ENCODE data around the gene NLGN1.

Gene NLGN1

DNA sequence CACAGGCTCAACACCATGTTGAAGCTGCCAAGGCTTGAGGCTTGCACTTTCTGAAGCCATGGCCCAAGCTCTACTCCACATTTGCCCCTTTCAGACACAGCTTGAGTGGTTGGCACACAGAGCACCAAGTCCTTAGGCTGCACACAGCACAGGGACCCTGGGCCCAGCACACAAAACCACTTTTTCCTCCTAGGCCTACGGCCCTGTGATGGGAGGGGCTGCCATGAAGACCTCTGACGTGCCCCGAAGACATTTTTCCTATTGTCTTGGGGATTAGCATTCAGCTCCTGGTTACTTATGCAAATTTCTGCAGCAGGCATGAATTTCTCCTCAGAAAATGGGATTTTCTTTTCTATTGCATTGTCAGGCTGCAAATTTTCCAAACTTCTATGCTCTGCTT lies 445.5 kb downstream of the NLGN1 start:
- Histone ChIP-seq H4K12ac (ENCODE audit: low read depth, low read length) (no peak overlapping the region), H3K27me3 (ENCODE audit: insufficient read depth, low read length) (no peaks in the 10 kb centered on the region), H3K23ac (ENCODE audit: low read length) (no peak overlapping the region), H3K4me3 (ENCODE audit: low read depth, low read length) (no peak overlapping the region), H4K8ac (ENCODE audit: low read depth, low read length) (no peak overlapping the region), H2BK120ac (ENCODE audit: insufficient read depth, low read length, poor library complexity) (no peak overlapping the region), H3K36me3 (ENCODE audit: control insufficient read depth in 1 of 2, insufficient read depth in 2 of 2, low read length in 2 of 2) (no peaks in the 10 kb centered on the region), H2BK12ac (ENCODE audit: low read length) (no peak overlapping the region), H3K79me1 (ENCODE audit: low read length) (no peaks in the 10 kb centered on the region), H2AK5ac (ENCODE audit: low read length) (no peak overlapping the region), H4K91ac (ENCODE audit: low read depth, low read length) (no peak overlapping the region), H2AFZ (ENCODE audit: insufficient read depth, low read length, poor library complexity) (no peak overlapping the region), H3K9ac (ENCODE audit: low read length) (no peak overlapping the region), H3K27ac (ENCODE audit: low read depth, low read length) (no peak overlapping the region), H3K4me1 (ENCODE audit: control insufficient read depth in 1 of 2, insufficient read depth in 2 of 2, low read length in 2 of 2) (no peaks in the 10 kb centered on the region), H3K14ac (ENCODE audit: low read length) (no peak overlapping the region), H3K9me3 (ENCODE audit: insufficient read depth, low read depth, low read length) (no peaks in the 10 kb centered on the region), H3K79me2 (ENCODE audit: control insufficient read depth, insufficient read depth, low read length, poor library complexity) (no peaks in the 10 kb centered on the region), H3K4ac (ENCODE audit: low read depth, low read length) (no peak overlapping the region), H3K18ac (ENCODE audit: low read length) (no peak overlapping the region), H2BK5ac (ENCODE audit: low read depth, low read length, poor library complexity) (no peak overlapping the region), H3K4me2 (ENCODE audit: low read length) (no peak overlapping the region)
- no CpG with 5 or more reads among the region's 3 CpGs for WGBS (ENCODE audit: extremely low coverage, insufficient coverage, insufficient read length)
- DNase-seq: no peak

DNA sequence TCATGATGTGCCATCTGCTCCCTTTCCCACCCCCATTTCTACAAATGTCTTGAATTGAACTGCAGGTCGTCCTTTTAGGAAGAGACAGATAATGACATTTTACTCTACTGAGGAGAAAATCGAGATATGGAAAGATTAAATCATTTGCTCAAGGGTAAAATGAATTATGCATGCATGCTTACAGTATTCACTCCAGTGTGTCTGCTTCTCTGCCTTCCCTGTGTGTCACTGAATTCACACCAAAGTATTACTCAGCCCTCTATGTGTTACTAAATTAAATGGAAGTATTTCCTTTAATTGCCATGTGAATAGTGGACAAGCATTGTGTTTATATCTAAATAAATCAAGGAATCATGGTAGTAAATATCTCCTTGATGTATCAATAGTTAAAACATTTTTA lies 449.0 kb downstream of the NLGN1 start:
- no peak overlapping the region for H3K27ac ChIP-seq (ENCODE audit: low read depth, low read length)
- no peak overlapping the region for H2AFZ ChIP-seq (ENCODE audit: insufficient read depth, low read length, poor library complexity)
- no peaks in the 10 kb centered on the region for H3K79me2 ChIP-seq (ENCODE audit: control insufficient read depth, insufficient read depth, low read length, poor library complexity)
- H3K14ac ChIP-seq (ENCODE audit: low read length): no peak overlapping the region
- no peak overlapping the region for H2BK12ac ChIP-seq (ENCODE audit: low read length)
- no CpG with 5 or more reads among the region's 2 CpGs for WGBS (ENCODE audit: extremely low coverage, insufficient coverage, insufficient read length)
- H3K79me1 ChIP-seq (ENCODE audit: low read length): no peaks in the 10 kb centered on the region
- H3K4ac ChIP-seq (ENCODE audit: low read depth, low read length): no peak overlapping the region
- peak in 1 of 2 donors; percentile 2 for DNase-seq
- H3K27me3 ChIP-seq (ENCODE audit: insufficient read depth, low read length): no peaks in the 10 kb centered on the region
- H3K4me2 ChIP-seq (ENCODE audit: low read length): no peak overlapping the region
- no peak overlapping the region for H4K91ac ChIP-seq (ENCODE audit: low read depth, low read length)
- H3K4me1 ChIP-seq (ENCODE audit: control insufficient read depth in 1 of 2, insufficient read depth in 2 of 2, low read length in 2 of 2): no peaks in the 10 kb centered on the region
- no peaks in the 10 kb centered on the region for H3K36me3 ChIP-seq (ENCODE audit: control insufficient read depth in 1 of 2, insufficient read depth in 2 of 2, low read length in 2 of 2)
- H3K23ac ChIP-seq (ENCODE audit: low read length): no peak overlapping the region
- no peak overlapping the region for H3K4me3 ChIP-seq (ENCODE audit: low read depth, low read length)
- no peak overlapping the region for H2BK120ac ChIP-seq (ENCODE audit: insufficient read depth, low read length, poor library complexity)
- H3K18ac ChIP-seq (ENCODE audit: low read length): no peak overlapping the region
- no peak overlapping the region for H4K12ac ChIP-seq (ENCODE audit: low read depth, low read length)
- no peak overlapping the region for H2AK5ac ChIP-seq (ENCODE audit: low read length)
- no peak overlapping the region for H2BK5ac ChIP-seq (ENCODE audit: low read depth, low read length, poor library complexity)
- H4K8ac ChIP-seq (ENCODE audit: low read depth, low read length): no peak overlapping the region
- no peak overlapping the region for H3K9ac ChIP-seq (ENCODE audit: low read length)
- H3K9me3 ChIP-seq (ENCODE audit: insufficient read depth, low read depth, low read length): no peaks in the 10 kb centered on the region

DNA sequence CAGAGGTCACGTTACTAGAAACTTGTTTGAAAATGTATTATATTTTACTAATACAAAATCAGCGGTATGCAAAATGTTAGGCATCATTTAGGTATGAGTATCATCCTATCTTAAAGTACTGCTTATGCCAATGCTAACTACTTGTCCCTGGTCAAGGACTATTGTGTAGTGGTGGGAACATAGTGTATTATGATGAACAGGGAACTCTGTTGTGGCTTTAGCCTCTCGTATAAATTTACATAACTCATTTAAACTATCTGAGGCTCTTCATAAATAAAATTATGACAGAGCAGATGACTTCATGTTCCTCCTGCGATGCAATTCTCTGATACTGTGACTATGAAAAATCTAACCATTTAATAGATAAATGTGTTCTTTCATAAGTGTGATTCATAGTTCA lies 451.9 kb downstream of the NLGN1 start:
- Histone ChIP-seq H3K4ac (ENCODE audit: low read depth, low read length) (no peak overlapping the region), H3K18ac (ENCODE audit: low read length) (no peak overlapping the region), H4K8ac (ENCODE audit: low read depth, low read length) (no peak overlapping the region), H3K27ac (ENCODE audit: low read depth, low read length) (no peak overlapping the region), H3K4me3 (ENCODE audit: low read depth, low read length) (no peak overlapping the region), H3K4me2 (ENCODE audit: low read length) (no peak overlapping the region), H3K79me1 (ENCODE audit: low read length) (no peaks in the 10 kb centered on the region), H4K12ac (ENCODE audit: low read depth, low read length) (no peak overlapping the region), H2BK120ac (ENCODE audit: insufficient read depth, low read length, poor library complexity) (no peak overlapping the region), H2AK5ac (ENCODE audit: low read length) (no peak overlapping the region), H3K14ac (ENCODE audit: low read length) (no peak overlapping the region), H3K4me1 (ENCODE audit: control insufficient read depth in 1 of 2, insufficient read depth in 2 of 2, low read length in 2 of 2) (no peaks in the 10 kb centered on the region), H3K9ac (ENCODE audit: low read length) (no peak overlapping the region), H3K27me3 (ENCODE audit: insufficient read depth, low read length) (no peaks in the 10 kb centered on the region), H3K9me3 (ENCODE audit: insufficient read depth, low read depth, low read length) (no peaks in the 10 kb centered on the region), H2BK12ac (ENCODE audit: low read length) (no peak overlapping the region), H3K36me3 (ENCODE audit: control insufficient read depth in 1 of 2, insufficient read depth in 2 of 2, low read length in 2 of 2) (no peaks in the 10 kb centered on the region), H3K79me2 (ENCODE audit: control insufficient read depth, insufficient read depth, low read length, poor library complexity) (no peaks in the 10 kb centered on the region), H4K91ac (ENCODE audit: low read depth, low read length) (no peak overlapping the region), H2AFZ (ENCODE audit: insufficient read depth, low read length, poor library complexity) (no peak overlapping the region), H3K23ac (ENCODE audit: low read length) (no peak overlapping the region), H2BK5ac (ENCODE audit: low read depth, low read length, poor library complexity) (no peak overlapping the region)
- no CpG with 5 or more reads among the region's 4 CpGs for WGBS (ENCODE audit: extremely low coverage, insufficient coverage, insufficient read length)
- DNase-seq: no peak

DNA sequence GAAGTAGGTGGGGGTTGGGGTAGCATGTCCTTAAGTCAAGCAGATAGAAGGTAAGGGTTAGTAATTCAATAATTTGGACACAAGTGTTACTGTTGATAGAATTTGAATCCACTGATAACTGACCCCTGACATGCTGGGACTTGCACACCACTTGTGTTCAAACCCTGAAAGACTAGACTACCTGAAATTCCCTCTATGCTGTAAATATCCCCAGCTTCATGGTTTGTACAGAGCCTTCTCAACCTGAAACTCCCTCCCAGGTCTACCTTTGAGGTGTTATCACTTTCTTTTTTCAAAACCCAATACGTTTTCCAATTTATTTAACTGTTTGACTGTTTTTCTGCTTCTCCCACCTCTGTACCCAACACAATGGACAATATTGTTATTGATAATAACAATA lies 459.6 kb downstream of the NLGN1 start:
- H3K79me2 ChIP-seq (ENCODE audit: control insufficient read depth, insufficient read depth, low read length, poor library complexity): no peaks in the 10 kb centered on the region
- no peak overlapping the region for H2BK12ac ChIP-seq (ENCODE audit: low read length)
- H4K8ac ChIP-seq (ENCODE audit: low read depth, low read length): no peak overlapping the region
- H3K27ac ChIP-seq (ENCODE audit: low read depth, low read length): no peak overlapping the region
- no peak for DNase-seq
- H3K4me1 ChIP-seq (ENCODE audit: control insufficient read depth in 1 of 2, insufficient read depth in 2 of 2, low read length in 2 of 2): no peaks in the 10 kb centered on the region
- no peak overlapping the region for H3K18ac ChIP-seq (ENCODE audit: low read length)
- no peak overlapping the region for H4K12ac ChIP-seq (ENCODE audit: low read depth, low read length)
- H3K4ac ChIP-seq (ENCODE audit: low read depth, low read length): no peak overlapping the region
- no peaks in the 10 kb centered on the region for H3K36me3 ChIP-seq (ENCODE audit: control insufficient read depth in 1 of 2, insufficient read depth in 2 of 2, low read length in 2 of 2)
- H3K27me3 ChIP-seq (ENCODE audit: insufficient read depth, low read length): no peaks in the 10 kb centered on the region
- no peak overlapping the region for H4K91ac ChIP-seq (ENCODE audit: low read depth, low read length)
- no peak overlapping the region for H2AK5ac ChIP-seq (ENCODE audit: low read length)
- H3K9ac ChIP-seq (ENCODE audit: low read length): no peak overlapping the region
- H3K14ac ChIP-seq (ENCODE audit: low read length): no peak overlapping the region
- H3K4me3 ChIP-seq (ENCODE audit: low read depth, low read length): no peak overlapping the region
- WGBS (ENCODE audit: extremely low coverage, insufficient coverage, insufficient read length): no CpG with 5 or more reads among the region's 1 CpG
- H2BK120ac ChIP-seq (ENCODE audit: insufficient read depth, low read length, poor library complexity): no peak overlapping the region
- H3K79me1 ChIP-seq (ENCODE audit: low read length): no peaks in the 10 kb centered on the region
- no peak overlapping the region for H2BK5ac ChIP-seq (ENCODE audit: low read depth, low read length, poor library complexity)
- no peak overlapping the region for H3K4me2 ChIP-seq (ENCODE audit: low read length)
- H2AFZ ChIP-seq (ENCODE audit: insufficient read depth, low read length, poor library complexity): no peak overlapping the region
- H3K23ac ChIP-seq (ENCODE audit: low read length): no peak overlapping the region
- no peaks in the 10 kb centered on the region for H3K9me3 ChIP-seq (ENCODE audit: insufficient read depth, low read depth, low read length)
